Stimulated activated CD8-positive, alpha-beta memory T cell treated with anti-CD3 and anti-CD28 coated beads, Interleukin-12 subunit alpha, Interleukin-12 subunit beta, amount 100 ng/mL, for 4 hours (primary cell): ENCODE results near the gene PDE8B.

ENCODE experiments used
- DNase-seq: peaks from one replicate; pipeline ENCODE4 v3.0.0-alpha.2; 2020; ENCODE audit warnings: low read depth

Gene PDE8B, protein sequence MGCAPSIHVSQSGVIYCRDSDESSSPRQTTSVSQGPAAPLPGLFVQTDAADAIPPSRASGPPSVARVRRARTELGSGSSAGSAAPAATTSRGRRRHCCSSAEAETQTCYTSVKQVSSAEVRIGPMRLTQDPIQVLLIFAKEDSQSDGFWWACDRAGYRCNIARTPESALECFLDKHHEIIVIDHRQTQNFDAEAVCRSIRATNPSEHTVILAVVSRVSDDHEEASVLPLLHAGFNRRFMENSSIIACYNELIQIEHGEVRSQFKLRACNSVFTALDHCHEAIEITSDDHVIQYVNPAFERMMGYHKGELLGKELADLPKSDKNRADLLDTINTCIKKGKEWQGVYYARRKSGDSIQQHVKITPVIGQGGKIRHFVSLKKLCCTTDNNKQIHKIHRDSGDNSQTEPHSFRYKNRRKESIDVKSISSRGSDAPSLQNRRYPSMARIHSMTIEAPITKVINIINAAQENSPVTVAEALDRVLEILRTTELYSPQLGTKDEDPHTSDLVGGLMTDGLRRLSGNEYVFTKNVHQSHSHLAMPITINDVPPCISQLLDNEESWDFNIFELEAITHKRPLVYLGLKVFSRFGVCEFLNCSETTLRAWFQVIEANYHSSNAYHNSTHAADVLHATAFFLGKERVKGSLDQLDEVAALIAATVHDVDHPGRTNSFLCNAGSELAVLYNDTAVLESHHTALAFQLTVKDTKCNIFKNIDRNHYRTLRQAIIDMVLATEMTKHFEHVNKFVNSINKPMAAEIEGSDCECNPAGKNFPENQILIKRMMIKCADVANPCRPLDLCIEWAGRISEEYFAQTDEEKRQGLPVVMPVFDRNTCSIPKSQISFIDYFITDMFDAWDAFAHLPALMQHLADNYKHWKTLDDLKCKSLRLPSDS

DNA sequence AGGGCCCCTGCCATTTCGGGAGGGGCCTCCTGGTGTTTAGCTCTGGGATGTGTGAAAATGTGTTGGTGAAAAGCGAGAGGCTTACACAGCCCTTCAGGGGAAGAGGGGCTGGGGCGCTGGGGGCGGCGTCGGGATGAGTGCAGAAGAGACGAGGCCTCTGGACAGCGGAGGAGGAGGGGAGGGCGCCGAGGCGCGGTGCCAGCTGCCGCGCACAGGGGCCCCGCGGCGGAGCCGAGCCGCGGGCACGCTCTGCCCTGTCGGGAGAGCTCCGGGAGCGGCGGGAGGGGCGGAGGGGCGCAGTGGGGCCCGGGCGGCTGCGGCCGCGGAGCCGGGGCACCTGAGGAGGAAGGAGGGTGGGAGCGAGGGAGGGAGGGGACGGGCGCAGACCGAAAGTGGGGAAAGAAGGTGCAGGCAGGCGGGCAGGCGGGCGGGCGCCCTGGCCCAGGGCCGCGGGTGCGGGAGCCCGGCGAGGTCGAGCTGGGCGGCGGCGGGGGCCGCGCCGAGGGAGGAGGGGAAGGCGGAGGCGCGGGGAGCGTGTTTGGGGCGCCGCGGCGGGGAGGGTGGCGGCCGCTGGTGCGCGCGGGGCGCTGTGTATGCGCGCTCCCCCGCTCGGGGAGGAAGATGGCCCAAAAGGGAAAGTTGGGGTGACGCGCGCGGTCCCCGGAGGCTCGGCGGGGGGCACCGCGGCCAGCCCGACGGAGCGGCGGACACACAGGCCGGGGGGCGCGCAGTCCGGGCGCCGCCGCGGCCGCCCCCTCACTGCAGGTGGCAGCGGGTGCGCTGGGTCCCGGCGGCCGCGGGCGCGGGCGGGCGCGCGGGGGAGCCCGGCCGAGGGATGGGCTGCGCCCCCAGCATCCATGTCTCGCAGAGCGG, at the start of gene PDE8B:
Gene PDE8B, plus strand, starts transcription at position 590 of the 873 bp plus-strand sequence. Its CDS starts 246 bp downstream, at position 836.
- no peak for DNase-seq

DNA sequence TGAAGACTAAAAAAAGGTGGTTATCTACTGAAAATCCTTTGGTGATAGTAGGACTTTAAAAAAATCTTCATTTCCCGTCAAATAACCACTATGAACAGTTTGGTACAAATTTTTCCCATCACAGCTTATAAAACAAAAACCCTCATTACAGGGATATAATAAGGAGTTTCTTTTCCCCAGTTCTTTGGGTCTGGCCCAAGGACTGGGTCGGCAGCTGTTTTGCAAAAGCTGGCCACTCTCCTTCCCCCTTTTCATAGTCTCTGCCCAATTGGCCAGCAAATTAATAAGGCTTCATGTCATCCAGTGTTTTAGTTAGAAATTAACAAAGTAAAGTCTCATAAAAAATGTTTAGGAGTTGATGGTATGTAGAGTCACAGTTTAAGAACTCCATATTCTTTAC, 47.0 kb upstream of the PDE8B start:
- no peak for DNase-seq

DNA sequence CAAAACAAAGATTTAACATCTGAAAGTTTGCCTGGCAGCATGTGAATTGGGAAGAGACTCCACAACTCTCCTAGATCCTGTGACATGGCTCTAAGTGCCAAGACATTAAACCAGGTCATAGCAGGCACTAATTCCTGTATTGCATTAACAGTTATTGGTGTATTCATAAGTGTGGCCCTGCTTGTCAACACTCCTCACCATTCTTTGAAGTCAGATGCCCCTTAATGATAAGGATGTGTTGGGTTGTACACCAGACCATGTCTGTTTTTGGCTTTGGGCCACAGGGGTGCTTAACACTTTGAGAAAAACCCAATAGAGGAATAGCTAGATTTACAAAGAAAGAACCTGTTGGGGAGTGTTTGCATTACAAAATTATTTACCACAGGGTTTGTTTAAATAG, 43.4 kb upstream of the PDE8B start:
- DNase-seq, result no peak

DNA sequence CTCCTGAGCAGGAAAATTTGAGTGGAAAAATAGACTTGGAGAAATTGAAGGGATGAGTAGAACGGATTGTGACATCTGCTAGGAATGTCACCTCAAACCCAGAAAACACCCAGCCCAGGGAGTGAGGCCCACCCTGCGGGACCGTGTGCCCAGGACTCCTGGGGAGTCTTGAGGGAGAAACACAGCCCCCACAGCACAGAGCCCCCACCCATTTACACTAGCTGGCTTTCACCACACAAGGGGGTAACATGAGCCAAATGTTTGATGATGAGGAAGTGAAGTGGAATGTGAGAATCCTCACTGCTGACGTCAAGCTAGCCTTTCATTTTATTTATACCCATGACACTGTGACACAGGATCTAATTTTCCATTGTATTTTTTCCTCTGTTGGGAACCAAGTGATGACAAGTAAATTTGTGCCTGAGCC, 42.8 kb upstream of the PDE8B start:
- no peak for DNase-seq

DNA sequence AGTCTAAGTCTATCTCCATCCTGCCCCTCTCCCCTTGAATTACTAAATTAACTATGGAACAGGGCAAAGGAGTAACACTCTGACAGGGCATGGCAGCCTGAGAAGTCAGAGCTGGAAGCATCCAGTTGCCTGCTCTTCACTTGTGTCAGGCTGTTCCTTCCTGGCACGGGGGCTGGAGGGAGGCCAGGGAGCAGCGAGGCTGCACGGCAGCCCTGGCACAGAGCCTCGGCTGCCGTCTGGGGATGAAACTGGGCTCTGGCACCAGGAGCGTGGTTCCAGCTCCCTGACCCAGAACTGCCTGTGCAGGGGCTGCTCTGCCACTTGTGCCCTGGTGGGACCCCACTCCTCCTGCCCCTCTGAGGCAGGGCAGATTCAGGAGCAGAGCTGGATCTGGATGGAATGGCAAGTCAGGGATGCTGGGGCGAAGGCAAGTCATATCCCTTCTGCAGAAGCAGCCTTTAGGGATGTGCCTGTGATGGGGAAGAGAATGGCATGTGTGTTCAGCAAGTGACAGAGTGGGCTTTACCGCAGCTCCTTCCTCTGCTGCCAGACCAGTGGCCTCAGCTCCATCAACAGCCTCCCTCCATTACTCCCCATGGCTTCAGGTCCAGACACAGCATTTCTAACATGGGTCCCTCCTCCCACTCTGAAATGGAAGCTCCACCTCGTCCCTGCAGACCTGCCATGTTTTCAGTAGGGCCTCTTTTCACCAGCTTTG, 42.2 kb upstream of the PDE8B start:
- DNase-seq, result no peak

DNA sequence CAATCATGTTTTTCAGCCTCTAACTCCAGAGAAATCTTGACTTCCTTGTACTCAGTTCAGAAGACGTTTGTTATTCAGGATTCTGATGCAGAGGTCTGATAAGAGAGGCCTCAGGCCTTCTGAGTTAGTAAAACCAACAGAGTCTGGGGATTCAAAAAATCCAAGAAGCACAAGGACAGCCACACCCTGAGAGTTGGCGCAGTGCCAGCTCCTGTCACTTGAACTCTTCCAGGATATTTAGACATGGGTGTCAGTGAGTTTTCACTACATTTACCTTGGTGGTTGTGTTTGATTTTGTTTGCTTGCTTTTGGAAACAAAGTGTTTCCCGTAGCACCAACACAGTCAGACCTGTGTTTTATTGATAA, 41.6 kb upstream of the PDE8B start:
- no peak for DNase-seq

DNA sequence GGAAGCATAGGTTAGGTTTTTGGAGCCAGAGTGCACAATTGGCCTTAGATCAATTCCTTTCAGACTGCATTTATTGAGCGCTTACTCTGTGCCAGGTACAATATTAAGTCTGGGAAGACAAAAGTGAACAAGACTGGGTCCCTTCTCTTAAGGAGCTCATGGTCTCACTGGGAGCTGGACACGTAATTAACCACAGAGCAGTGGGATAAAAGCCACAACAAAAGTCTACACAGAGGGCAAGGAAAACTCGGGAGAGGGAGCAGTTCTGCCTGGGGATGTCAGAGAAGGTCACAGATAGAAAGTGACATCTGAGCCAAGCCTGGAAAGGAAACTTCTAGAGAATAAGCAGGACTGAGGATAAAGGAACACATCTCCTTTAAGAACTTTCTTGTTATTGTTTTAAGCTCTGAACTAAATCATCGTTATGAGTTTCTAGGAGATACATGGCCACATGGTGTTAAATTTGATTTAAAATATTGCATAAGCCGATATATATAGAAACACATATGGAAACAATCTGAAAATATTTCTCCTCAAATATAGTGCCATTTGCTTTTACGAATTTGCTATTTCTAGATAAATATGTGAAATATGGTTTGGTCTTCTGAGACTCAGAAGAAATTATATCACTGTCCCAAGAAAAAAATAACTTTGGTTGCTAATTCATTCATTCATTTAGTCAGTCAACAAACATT, 40.1 kb upstream of the PDE8B start:
- DNase-seq, result no peak

DNA sequence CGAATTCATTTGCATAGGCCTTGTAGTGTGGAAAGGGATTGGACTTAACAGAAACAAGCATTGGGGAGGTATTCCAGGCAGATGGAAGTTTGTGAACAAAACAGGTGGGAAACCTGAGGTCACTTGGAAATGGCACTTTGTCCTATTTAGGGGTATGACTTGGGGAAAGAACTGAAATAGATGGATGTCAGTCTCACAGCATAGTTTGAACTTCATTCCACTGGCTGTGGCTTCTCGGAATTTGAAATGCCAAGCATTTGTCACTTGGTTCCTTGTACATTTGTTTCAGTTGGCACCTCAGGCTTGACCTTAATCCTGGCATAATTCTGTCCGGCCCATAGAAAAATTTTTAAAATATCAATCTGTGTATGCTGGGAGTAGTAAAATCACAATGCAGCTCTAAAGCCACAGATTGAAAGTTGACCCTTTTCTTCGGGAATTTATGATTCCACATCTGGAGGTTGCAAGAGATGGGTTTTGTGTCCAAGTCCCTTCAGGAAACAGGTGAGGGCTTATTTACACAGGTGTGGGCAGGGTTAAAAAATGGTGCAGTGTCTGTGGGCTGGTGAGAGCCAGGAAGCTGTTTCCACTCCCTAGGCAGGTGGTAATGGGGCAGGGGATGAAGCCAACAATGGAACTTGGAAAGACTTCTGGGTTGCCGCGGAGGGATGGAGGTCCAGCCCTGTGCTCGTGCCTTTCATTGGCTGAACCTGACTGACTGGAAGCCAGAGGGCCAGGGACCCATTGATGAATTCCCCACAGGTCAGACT, 39.2 kb upstream of the PDE8B start:
- DNase-seq, result no peak

DNA sequence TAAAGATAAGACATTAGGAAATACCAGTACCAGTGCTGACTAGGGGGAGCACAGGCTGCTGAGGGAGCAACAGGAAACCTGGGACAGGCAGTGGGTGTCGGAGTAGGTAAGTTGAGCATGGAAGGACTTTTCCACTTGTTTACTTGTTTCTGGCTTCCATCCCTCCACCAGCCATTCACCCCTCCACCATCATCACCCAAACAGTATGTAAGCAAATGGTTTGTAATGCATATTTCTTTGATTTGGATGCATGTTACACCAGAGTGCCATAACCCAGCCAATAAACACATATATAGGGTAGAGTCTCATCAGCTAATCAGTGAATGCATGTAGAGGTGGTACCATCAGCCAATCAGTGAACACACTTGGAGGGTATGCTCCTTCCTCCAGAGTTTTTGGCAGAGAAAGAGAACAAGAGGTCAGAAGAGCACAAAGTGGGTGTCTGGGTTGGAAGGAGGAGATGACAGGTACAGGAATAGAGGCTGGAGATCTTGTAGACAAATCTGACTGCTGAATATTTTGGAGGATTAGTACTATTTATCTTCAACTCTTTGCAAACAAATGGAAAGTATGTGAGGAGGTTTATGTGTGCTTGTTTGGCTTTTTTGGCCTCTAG, 37.7 kb upstream of the PDE8B start:
- no peak for DNase-seq

DNA sequence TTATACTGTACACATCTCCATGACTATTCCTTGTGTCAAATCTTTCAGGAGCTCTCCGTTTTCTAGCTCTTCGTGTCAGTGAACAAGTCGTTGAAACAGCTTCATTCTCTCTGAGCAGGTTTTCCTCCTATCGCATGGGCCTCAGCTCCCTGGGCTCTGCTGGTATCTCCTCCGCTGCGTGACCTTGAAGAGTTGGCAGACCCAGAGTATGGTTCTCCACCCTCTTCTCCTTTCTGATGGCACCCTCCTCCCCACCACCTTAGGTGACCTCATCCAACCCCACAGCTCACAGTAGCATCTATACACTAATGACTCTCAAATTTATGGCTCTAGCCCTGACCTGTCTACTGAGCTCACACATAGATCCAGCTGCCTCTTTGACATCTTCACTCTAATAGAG, 36.0 kb upstream of the PDE8B start:
- DNase-seq, result no peak

DNA sequence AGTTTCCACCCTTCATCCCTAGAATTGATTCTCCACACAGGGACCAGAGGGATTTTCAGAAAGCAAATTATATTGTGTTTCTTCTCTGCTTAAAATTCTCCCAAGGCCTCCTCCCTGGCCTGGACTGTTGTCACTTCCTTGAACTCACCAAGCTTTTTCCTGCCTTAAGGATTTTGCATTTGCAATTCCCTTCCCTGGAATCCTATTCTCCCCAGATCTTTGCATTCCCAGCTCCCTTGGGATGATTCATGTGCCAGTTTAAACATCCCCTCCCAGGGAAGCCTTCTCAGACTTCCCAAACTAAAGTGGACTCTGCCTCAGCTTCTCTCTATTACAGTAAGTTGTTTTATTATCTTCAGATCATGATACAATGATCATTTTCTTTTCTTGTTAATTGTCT, 35.2 kb upstream of the PDE8B start:
- DNase-seq, result no peak

DNA sequence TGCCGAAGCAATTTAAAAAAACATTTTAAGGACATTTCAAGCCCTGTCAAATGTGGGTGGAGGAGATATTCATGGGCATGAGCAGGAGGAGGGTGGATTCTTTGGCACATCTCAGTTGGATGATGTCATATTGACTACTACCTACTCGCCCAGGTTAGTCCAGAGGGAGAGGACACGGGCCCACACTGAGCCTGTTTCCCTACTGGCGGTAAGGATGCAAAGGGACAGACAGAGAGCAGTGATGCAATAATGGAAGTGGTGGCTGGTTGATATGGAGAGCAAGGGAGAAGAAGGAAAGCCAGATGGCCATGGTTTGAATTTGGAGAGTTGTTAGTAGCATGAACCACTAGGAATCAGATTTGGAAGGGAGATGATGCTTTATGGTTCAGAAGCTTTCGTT, 34.1 kb upstream of the PDE8B start:
- no peak for DNase-seq

DNA sequence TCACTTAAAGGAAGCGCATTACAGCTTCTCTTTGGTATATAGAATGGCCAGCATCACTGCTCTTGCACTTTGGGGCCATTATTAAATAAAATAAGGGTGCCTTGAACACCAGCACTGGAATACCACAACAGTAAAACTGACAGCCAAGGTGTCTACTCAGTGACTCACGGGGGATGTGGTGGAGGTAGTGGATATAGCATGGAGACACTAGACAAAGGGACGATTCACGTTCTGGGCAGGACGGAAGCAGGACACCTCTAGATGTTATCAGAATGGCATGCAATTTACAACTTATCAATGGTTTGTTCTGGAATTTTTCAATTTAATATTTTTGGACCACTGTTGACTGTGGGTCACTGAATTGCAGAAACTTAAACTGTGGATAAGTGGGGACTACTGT, 32.9 kb upstream of the PDE8B start:
- no peak for DNase-seq

DNA sequence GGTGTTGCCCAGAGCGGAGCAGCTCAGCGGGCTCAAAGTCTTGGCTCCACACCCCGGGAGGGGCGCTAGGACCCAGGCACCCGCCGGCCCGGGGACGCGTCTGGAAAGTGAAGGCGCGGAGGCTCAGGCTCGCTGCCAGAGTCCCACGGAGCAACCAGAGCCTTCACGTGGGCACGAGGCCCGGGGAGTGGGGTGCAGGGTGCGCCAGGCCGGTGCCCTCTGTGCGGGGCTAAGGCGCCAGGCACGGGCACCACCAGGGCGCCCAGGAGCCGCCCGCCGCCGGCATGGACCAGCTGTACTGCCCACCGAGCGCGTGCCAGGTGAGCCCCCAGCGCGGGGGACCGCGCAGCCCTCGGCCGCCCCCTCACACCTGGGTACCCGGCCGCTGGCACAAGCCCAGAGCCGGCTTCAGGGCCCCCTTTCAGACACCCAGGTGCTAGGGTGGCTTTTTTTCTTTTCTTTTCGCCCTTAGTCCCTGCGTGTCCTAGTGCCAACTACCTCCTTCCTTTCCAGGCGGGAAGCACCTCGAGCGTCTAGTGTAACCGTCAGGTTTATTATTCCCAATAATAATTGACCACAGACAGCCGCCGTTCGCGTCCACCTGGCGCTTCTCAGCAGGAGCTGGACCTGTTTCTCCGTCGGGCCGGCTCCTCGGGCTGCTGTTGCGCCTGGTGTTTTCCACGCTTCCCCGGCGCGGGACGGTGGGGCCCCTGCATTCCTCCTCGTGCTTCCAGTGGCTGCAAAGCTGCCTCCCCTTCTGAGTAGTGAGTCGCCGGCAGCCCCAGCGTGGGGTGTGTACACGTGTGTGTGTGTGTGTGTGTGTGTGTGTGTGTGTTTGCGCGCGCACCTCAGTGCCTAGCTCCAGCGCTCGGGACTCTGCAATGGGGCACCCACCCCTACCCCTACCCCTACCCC, 30.1 kb upstream of the PDE8B start:
- no peak for DNase-seq

DNA sequence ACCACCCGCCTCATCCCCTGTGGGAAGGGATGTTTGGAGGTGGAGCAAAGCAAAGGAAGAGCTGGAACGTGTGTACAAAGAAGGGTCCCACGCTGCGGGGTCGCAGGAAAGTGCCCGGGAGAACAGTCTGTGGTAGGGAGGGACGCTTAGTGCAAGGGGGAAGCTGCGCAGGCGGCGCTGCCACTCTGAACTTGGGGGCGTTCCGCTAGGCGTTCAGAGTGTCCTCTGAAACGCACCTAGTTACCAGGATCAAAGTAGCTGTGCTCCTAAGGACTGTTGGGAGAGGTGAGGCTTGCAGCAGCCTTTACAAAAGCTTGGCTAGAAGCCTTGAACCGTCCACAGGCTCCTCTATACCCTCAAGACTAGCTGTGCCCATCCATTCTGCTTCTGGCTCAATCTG, 29.3 kb upstream of the PDE8B start:
- DNase-seq, result no peak

DNA sequence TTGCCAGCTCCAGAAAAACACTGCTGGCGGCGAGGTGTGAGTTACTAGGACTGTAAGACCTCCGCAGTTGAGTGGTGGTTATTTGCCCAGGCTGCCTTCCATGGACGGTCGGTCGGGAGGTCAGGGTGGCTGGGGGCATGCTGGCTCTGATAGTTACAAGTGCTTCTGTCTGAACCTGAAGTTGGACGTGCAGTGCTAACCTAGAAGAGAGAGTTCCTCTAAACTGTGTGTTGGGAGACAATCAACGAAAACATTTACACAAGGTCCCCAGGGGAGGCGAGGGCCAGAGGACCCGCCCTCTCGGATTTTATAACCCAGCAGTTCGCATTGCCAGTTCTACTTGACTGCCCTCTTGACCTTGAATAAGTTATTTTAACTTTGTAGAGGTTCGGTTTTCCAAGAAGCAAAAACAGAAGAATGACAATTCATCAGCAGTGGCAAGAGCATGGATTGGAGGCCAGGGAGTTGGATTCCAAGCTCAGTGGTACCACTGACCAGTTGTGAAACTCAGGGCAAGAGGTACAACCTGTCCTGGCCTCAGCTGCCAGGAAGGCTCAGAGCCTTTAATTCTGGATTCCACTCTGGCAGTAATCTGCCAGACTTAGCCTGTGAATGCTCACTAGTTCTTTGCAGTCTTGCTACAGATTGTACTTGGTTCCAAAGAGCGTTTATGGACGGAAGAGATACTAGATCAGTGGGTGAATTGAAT, 28.7 kb upstream of the PDE8B start:
- DNase-seq, result no peak

DNA sequence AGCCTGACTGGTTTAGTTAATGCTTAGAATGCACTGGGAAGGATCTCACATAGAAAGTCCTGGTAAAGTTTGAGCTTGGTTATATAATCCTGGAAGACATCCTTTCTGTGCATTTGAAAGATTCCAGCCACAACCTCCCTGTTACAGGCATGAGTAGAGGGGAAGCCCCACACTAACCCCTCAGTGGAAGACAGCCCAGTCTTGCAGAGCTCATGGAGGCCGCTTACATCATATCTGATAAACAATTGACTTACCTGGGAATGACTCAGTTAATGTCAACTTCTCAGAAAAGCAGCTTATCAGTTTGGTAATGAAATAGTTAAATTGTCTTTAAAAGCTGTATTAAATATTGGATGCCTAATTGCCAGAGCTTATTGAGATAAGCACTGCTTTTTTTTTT, 28.1 kb upstream of the PDE8B start:
- no peak for DNase-seq
